Trophoblast cell (in vitro differentiated cells and primary cell): ENCODE results near the gene NF2.
"Not testable (repeated sequence)": the region's sequence is repeated elsewhere in the genome, so short reads cannot be mapped to it uniquely, and the experiment has no call there.

ENCODE experiments used
- DNase-seq, 2 donors: peaks; one replicate each; pipeline ENCODE4 v3.0.0-alpha.2; 2016
- H2AFZ ChIP-seq: 2 replicates; pipeline ENCODE4 v1.6.1; 2013; ENCODE audit warnings: low read length, moderate library complexity, mild to moderate bottlenecking; ENCODE audit not compliant: insufficient read depth, poor library complexity
- H2AK5ac ChIP-seq: 2 replicates; pipeline ENCODE4 v1.6.1; 2013; ENCODE audit warnings: mild to moderate bottlenecking, low read length
- H2BK120ac ChIP-seq: 2 replicates; pipeline ENCODE4 v1.6.1; 2013; ENCODE audit warnings: low read length, mild to moderate bottlenecking, moderate library complexity; ENCODE audit not compliant: insufficient read depth, poor library complexity
- H2BK12ac ChIP-seq: 2 replicates; pipeline ENCODE4 v1.6.1; 2013; ENCODE audit warnings: mild to moderate bottlenecking, low read length, moderate library complexity
- H2BK5ac ChIP-seq: 2 replicates; pipeline ENCODE4 v1.6.1; 2013; ENCODE audit warnings: low read length, low read depth, moderate library complexity, mild to moderate bottlenecking; ENCODE audit not compliant: poor library complexity
- H3K14ac ChIP-seq: 2 replicates; pipeline ENCODE4 v1.6.1; 2013; ENCODE audit warnings: mild to moderate bottlenecking, low read length
- H3K18ac ChIP-seq: 2 replicates; pipeline ENCODE4 v1.6.1; 2013; ENCODE audit warnings: mild to moderate bottlenecking, low read length
- H3K23ac ChIP-seq: 2 replicates; pipeline ENCODE4 v1.6.1; 2013; ENCODE audit warnings: low read length
- H3K27ac ChIP-seq: 2 replicates; pipeline ENCODE4 v1.5.1; 2013; ENCODE audit warnings: low read depth, mild to moderate bottlenecking, inconsistent platforms, low read length, moderate library complexity
- H3K27me3 ChIP-seq: 2 replicates; pipeline ENCODE4 v1.6.1; 2013; ENCODE audit warnings: inconsistent platforms, mild to moderate bottlenecking, low read length, moderate library complexity; ENCODE audit not compliant: insufficient read depth
- H3K36me3 ChIP-seq, 2 experiments: 1 replicate in 1 of 2; 2 replicates in 1 of 2; pipeline ENCODE4 v1.6.1; 2013; ENCODE audit warnings: low read length in 2 of 2, mild to moderate bottlenecking in 2 of 2, moderate library complexity in 1 of 2; ENCODE audit not compliant: insufficient read depth in 2 of 2, control insufficient read depth in 1 of 2
- H3K4ac ChIP-seq: 2 replicates; pipeline ENCODE4 v1.6.1; 2013; ENCODE audit warnings: low read depth, mild to moderate bottlenecking, low read length, moderate library complexity
- H3K4me1 ChIP-seq, 2 experiments: 1 replicate in 1 of 2; 2 replicates in 1 of 2; pipeline ENCODE4 v1.6.1; 2013; ENCODE audit warnings: low read length in 2 of 2, mild to moderate bottlenecking in 2 of 2, moderate library complexity in 1 of 2; ENCODE audit not compliant: insufficient read depth in 2 of 2, control insufficient read depth in 1 of 2
- H3K4me2 ChIP-seq: 2 replicates; pipeline ENCODE4 v1.6.1; 2013; ENCODE audit warnings: inconsistent platforms, mild to moderate bottlenecking, low read length, moderate library complexity
- H3K4me3 ChIP-seq: 2 replicates; pipeline ENCODE4 v1.5.1; 2013; ENCODE audit warnings: mild to moderate bottlenecking, low read depth, low read length, inconsistent platforms
- H3K79me1 ChIP-seq: one replicate; pipeline ENCODE4 v1.6.1; 2013; ENCODE audit warnings: low read length
- H3K79me2 ChIP-seq: 2 replicates; pipeline ENCODE4 v1.6.1; 2013; ENCODE audit warnings: low read length, mild to moderate bottlenecking; ENCODE audit not compliant: control insufficient read depth, insufficient read depth, poor library complexity
- H3K9ac ChIP-seq: 2 replicates; pipeline ENCODE4 v1.6.1; 2013; ENCODE audit warnings: mild to moderate bottlenecking, low read length
- H3K9me3 ChIP-seq: 2 replicates; pipeline ENCODE4 v1.6.1; 2013; ENCODE audit warnings: low read depth, mild to moderate bottlenecking, control low read depth, inconsistent platforms, low read length; ENCODE audit not compliant: insufficient read depth
- H4K12ac ChIP-seq: 2 replicates; pipeline ENCODE4 v1.6.1; 2013; ENCODE audit warnings: low read depth, mild to moderate bottlenecking, low read length, moderate library complexity
- H4K8ac ChIP-seq: 2 replicates; pipeline ENCODE4 v1.6.1; 2013; ENCODE audit warnings: low read depth, mild to moderate bottlenecking, low read length, moderate library complexity
- H4K91ac ChIP-seq: one replicate; pipeline ENCODE4 v1.6.1; 2013; ENCODE audit warnings: low read depth, mild to moderate bottlenecking, low read length, moderate library complexity
- WGBS: extraction: QIAGEN DNeasy Blood & Tissue Kit; methylation state at CpG from one replicate; pipeline ENCODE4 v1.1.7; 2013; ENCODE audit warnings: missing lambda C conversion rate; ENCODE audit not compliant: insufficient read length, insufficient coverage; ENCODE audit errors: extremely low coverage; 5-methylcytosine and 5-hydroxymethylcytosine counted together

The NF2 gene

DNA sequence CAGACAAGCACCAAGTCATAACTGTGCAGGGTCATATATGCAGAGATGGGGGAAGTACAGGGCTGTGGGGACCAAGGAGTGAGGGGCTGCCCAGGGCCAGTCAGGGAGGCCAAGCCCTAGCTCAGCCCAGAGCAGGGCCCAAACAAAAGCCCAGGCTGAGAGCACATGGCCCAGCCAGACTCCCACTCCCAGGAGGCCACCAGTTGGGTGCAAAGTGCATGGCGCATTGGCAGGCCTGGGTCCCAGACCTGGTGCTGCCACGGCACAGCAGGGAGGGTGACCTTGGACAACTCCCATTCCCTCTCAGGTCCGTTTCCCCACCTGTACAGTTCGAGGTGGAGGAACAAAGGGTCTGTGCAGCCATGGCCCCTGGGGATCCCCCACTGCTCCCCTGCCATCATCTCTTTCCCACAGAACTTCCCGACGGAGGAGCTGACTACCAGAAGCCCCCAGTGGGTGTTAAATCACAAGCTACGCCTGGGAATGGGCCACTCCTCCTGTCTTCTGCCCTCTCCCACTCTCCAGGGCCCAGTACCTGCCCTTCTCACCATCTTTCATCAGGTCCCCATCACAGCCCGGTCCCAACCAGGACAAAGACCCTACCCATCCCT is 23.1 kb upstream of the NF2 start:
- Histone ChIP-seq H3K23ac (no peak overlapping the region), H2BK5ac (no peak overlapping the region), H2AFZ (peak overlapping the region; percentile 75), H3K18ac (peak overlapping the region; percentile 28), H3K4me1 (peaks cover 8 to 9% of the 10 kb centered on the region in 2 experiments), H3K27me3 (no peaks in the 10 kb centered on the region), H3K4me3 (peak overlapping the region; percentile 86), H4K91ac (peak overlapping the region; percentile 22), H3K4ac (peak overlapping the region; percentile 37), H3K27ac (no peak overlapping the region), H3K4me2 (peak overlapping the region; percentile 73), H2BK12ac (no peak overlapping the region), H3K14ac (peak overlapping the region; percentile 81), H3K79me2 (no peaks in the 10 kb centered on the region), H3K79me1 (peaks cover 5% of the 10 kb centered on the region), H4K12ac (peak overlapping the region; percentile 79), H3K9me3 (peaks cover 1% of the 10 kb centered on the region), H3K36me3 (no peaks in the 10 kb centered on the region), H4K8ac (peak overlapping the region; percentile 74), H2AK5ac (peak overlapping the region; percentile 82), H3K9ac (peak overlapping the region; percentile 4), H2BK120ac (peak overlapping the region; percentile 4)
- no peak for DNase-seq
- no CpG with 5 or more reads among the region's 8 CpGs for WGBS

DNA sequence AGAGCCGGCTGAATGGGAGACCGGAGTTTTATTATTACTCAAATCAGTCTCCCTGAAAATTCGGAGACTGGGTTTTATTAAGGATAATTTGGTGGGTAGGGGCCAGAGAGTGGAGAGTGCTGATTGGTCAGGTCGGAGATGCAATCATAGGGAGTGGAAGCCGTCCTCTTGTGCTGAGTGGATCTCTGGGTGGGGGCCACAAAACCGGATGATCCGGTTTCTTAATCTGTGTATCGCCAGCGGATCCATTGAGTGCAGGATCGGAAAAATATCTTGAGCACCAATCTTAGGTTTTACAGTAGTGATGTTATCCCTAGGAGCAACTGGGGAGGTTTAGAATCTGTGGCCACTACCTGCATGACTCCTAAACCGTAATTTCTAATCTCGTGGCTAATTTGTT is 21.6 kb upstream of the NF2 start:
- Histone ChIP-seq H3K9ac (no peak overlapping the region), H2AFZ (no peak overlapping the region), H3K27ac (no peak overlapping the region), H3K14ac (no peak overlapping the region), H2AK5ac (no peak overlapping the region), H3K9me3 (peaks cover 2% of the 10 kb centered on the region), H2BK5ac (no peak overlapping the region), H3K4me3 (no peak overlapping the region), H4K91ac (no peak overlapping the region), H3K4me2 (no peak overlapping the region), H3K79me2 (no peaks in the 10 kb centered on the region), H2BK12ac (no peak overlapping the region), H4K8ac (no peak overlapping the region), H3K23ac (no peak overlapping the region), H3K79me1 (peaks cover 5% of the 10 kb centered on the region), H3K4ac (no peak overlapping the region), H3K27me3 (no peaks in the 10 kb centered on the region), H4K12ac (no peak overlapping the region), H3K4me1 (peaks cover 8 to 9% of the 10 kb centered on the region in 2 experiments), H3K36me3 (no peaks in the 10 kb centered on the region), H2BK120ac (no peak overlapping the region), H3K18ac (no peak overlapping the region)
- WGBS, result no CpG with 5 or more reads among the region's 12 CpGs
- peak; percentile 89 to 95 for DNase-seq

GRCh38 chr22:29584975-29585374 is 18.5 kb upstream of the NF2 start:
- peaks cover 5% of the 10 kb centered on the region for H3K79me1 ChIP-seq
- no peak overlapping the region for H3K4me3 ChIP-seq
- no peak overlapping the region for H3K14ac ChIP-seq
- peaks cover 7 to 9% of the 10 kb centered on the region in 2 experiments for H3K4me1 ChIP-seq
- no peaks in the 10 kb centered on the region for H3K27me3 ChIP-seq
- no peak overlapping the region for H3K4me2 ChIP-seq
- no peak overlapping the region for H3K18ac ChIP-seq
- H2AFZ ChIP-seq, result no peak overlapping the region
- H2BK5ac ChIP-seq, result no peak overlapping the region
- H3K23ac ChIP-seq, result no peak overlapping the region
- peak; percentile 75 to 86 for DNase-seq
- no peaks in the 10 kb centered on the region for H3K36me3 ChIP-seq
- no peak overlapping the region for H3K9ac ChIP-seq
- H4K8ac ChIP-seq, result no peak overlapping the region
- H2BK120ac ChIP-seq, result no peak overlapping the region
- no peak overlapping the region for H3K4ac ChIP-seq
- H4K91ac ChIP-seq, result no peak overlapping the region
- H4K12ac ChIP-seq, result no peak overlapping the region
- no peak overlapping the region for H2BK12ac ChIP-seq
- H3K79me2 ChIP-seq, result no peaks in the 10 kb centered on the region
- H2AK5ac ChIP-seq, result no peak overlapping the region
- peaks cover 2% of the 10 kb centered on the region for H3K9me3 ChIP-seq
- WGBS, result no CpG with 5 or more reads among the region's 5 CpGs
- H3K27ac ChIP-seq, result no peak overlapping the region

DNA sequence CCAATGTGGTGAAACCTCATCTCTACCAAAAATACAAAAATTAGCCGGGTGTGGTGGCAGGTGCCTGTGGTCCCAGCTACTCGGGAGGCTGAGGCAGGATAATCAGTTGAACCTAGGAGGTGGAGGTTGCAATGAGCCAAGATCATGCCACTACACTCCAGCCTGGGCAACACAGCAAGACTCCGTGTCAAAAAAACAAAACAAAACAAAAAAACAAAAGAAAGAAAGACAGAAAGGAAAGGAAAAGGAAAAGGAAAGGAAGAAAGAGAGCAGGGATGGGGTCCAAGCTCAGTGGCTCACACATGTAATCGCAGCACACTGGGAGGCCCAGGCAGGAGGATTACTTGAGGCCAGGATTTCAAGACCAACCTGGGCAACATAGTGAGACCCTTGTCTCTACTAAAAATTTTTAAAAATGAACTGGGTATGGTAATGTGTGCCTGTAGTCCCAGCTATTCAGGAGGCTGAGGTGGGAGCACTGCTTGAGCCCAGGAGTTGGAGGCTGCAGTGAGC is 17.2 kb upstream of the NF2 start:
- not testable (repeated sequence) for H3K14ac ChIP-seq, DNase-seq

More for the DNA sequence above, 17.2 kb upstream of the NF2 start:
- not testable (repeated sequence) for H3K79me2 ChIP-seq, H3K27me3 ChIP-seq, H3K36me3 ChIP-seq, H3K27ac ChIP-seq, H3K4me2 ChIP-seq, H2AK5ac ChIP-seq, H4K91ac ChIP-seq, H2AFZ ChIP-seq, H2BK12ac ChIP-seq, H2BK5ac ChIP-seq, H3K4me3 ChIP-seq, H3K9me3 ChIP-seq, H3K18ac ChIP-seq, H3K4me1 ChIP-seq, H3K23ac ChIP-seq, H4K12ac ChIP-seq, H3K4ac ChIP-seq, H3K9ac ChIP-seq, H4K8ac ChIP-seq, H3K79me1 ChIP-seq, H2BK120ac ChIP-seq
- WGBS, result no CpG with 5 or more reads among the region's 4 CpGs
